PFSK-1 (cell line): ENCODE measurements around the gene TEKT5.

ENCODE experiments used
- FOXP2 ChIP-seq: optimal IDR thresholded peaks from 2 replicates; pipeline ENCODE3; 2011; ENCODE audit warnings: borderline replicate concordance, control low read depth, inconsistent platforms; ENCODE audit not compliant: insufficient read depth; ENCODE audit errors: extremely low read length, extremely low read depth
- POLR2AphosphoS5 ChIP-seq: IDR thresholded peaks from 2 replicates; pipeline ENCODE4 v1.6.1; 2012; ENCODE audit warnings: low read depth, mild to moderate bottlenecking, control low read depth, low read length, moderate library complexity
- REST ChIP-seq, 2 experiments: IDR thresholded peaks; 2 replicates each; pipeline versions ENCODE4 v1.6.1 to v1.8.0; 2011 to 2012; ENCODE audit warnings: low read depth in 2 of 2, low read length in 2 of 2, control low read depth in 1 of 2, inconsistent platforms in 1 of 2, mild to moderate bottlenecking in 1 of 2, moderate library complexity in 1 of 2; ENCODE audit not compliant: insufficient read depth in 1 of 2
- SIN3A ChIP-seq: IDR thresholded peaks from 2 replicates; pipeline ENCODE4 v1.6.1; 2012; ENCODE audit warnings: mild to moderate bottlenecking, low read length, moderate library complexity, borderline replicate concordance; ENCODE audit not compliant: insufficient read depth
- TAF1 ChIP-seq: IDR thresholded peaks from 2 replicates; pipeline ENCODE4 v1.6.1; 2012; ENCODE audit warnings: low read length, control low read depth, borderline replicate concordance; ENCODE audit not compliant: insufficient read depth

Gene TEKT5

GRCh38 chr16:10665166-10665565 lies 29.6 kb downstream of the TEKT5 start:
- no peak for TF ChIP-seq POLR2AphosphoS5
- no peak for TF ChIP-seq REST (IDR thresholded peaks at IDR 0.05; ENCODE audit: insufficient read depth in 1 of 2, low read depth in 2 of 2, low read length in 2 of 2)
- TF ChIP-seq TAF1, result no peak
- no peak for TF ChIP-seq FOXP2
- TF ChIP-seq SIN3A, result no peak

- TF ChIP-seq REST (IDR thresholded peaks at IDR 0.05; ENCODE audit: insufficient read depth in 1 of 2, low read depth in 2 of 2, low read length in 2 of 2) (no peak), FOXP2 (no peak), SIN3A (no peak), POLR2AphosphoS5 (no peak), TAF1 (no peak)
Observed at GRCh38 chr16:10664720-10665126, 30.0 kb downstream of the TEKT5 start.

GRCh38 chr16:10663744-10664143 lies 31.0 kb downstream of the TEKT5 start:
- TF ChIP-seq REST (IDR thresholded peaks at IDR 0.05; ENCODE audit: insufficient read depth in 1 of 2, low read depth in 2 of 2, low read length in 2 of 2) (no peak), FOXP2 (no peak), SIN3A (no peak), TAF1 (no peak), POLR2AphosphoS5 (no peak)

DNA sequence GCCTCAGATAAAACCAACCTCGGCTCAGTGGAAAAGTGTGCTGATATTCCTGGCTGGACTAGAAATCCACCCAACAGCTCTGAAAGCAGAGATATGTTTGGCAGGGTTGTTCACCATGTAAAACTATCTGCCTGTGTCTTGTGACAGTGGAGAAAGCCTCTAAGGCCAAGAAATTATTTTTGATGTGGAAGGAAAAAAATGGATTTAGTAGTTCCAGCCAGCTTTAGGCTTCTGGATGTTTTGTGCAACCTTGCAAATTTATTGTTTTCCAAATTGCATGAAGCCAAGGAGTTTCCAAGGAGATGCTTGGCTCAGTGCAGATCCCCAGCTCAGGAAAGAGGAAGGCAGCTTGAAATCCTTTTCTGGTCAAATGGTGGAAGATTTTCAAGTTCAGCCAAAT lies 31.6 kb downstream of the TEKT5 start:
- TF ChIP-seq REST (IDR thresholded peaks at IDR 0.05; ENCODE audit: insufficient read depth in 1 of 2, low read depth in 2 of 2, low read length in 2 of 2) (no peak), FOXP2 (no peak), TAF1 (no peak), POLR2AphosphoS5 (no peak), SIN3A (no peak)

DNA sequence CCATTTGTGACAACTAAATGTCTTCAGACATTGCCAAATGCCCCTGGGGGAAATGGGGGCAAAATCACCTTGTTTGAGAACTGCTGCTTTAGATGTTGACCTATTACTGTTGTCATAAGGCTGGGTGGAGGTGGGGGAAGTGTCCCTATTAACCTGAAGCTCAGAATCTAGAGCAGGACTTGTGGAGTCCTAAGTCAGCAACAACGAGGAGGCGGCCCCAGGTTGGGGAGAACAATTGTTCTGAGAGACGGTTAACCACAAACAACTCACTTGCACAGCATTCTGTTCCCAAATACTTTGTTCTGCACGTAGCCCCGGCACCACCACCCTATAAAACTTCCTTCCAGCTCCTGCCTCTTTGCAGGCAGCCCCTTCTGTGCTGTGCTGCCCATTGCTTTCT lies 32.5 kb downstream of the TEKT5 start:
- TF ChIP-seq REST (IDR thresholded peaks at IDR 0.05; ENCODE audit: insufficient read depth in 1 of 2, low read depth in 2 of 2, low read length in 2 of 2), result no peak
- TF ChIP-seq SIN3A, result no peak
- TF ChIP-seq TAF1, result no peak
- TF ChIP-seq FOXP2, result no peak
- TF ChIP-seq POLR2AphosphoS5, result no peak
